ENCODE measurements around the gene AKAP8L. TPM values are rescaled to one million over a fixed set of nuclear protein-coding genes. Genes with fewer than 3 reads are reported as not detected.

AKAP8L gene
- total RNA-seq, 2 experiments from 2014 or later = 83.1 to 88.8 TPM

GRCh38 chr19:15448778-15449619 is 30.2 kb upstream of the AKAP8L start:
- H3K4me3 Mint-ChIP-seq = peak overlapping the region; percentile 46
- H3K27me3 Mint-ChIP-seq = no peaks in the 10 kb centered on the region
- peaks cover 14% of the 10 kb centered on the region for H3K4me1 Mint-ChIP-seq (ENCODE audit: low read depth)
- no peak for ATAC-seq
- no peaks in the 10 kb centered on the region for H3K9me3 Mint-ChIP-seq
- H3K27ac Mint-ChIP-seq = peak overlapping the region; percentile 14
- intact Hi-C loops (cut with micrococcal nuclease) = no loop called here
- ChIA-PET CTCF (no interaction called here), POLR2A (interaction anchor here (1.1 to 3.9 kb wide), 4 partner anchors 8 to 29 kb away, joined by 3 to 19 read pairs (median 4); partner anchors contain the start of gene AKAP8L)
- DNase-seq = no peak
- no peak for TF ChIP-seq CTCF (IDR thresholded peaks at IDR 0.05)
- H3K36me3 Mint-ChIP-seq (ENCODE audit: low read depth) = peaks cover 34% of the 10 kb centered on the region

- peaks cover 14% of the 10 kb centered on the region for H3K4me1 Mint-ChIP-seq (ENCODE audit: low read depth)
- peak overlapping the region; percentile 14 for H3K27ac Mint-ChIP-seq
- ChIA-PET POLR2A (interaction anchor here (0.8 to 1.8 kb wide), 4 partner anchors 8 to 29 kb away, joined by 3 to 8 read pairs (median 5); partner anchors contain the start of gene AKAP8L), CTCF (interaction anchor here (1.3 kb wide), 1 partner anchor 107 kb away, joined by 3 read pairs; no protein-coding TSS in a partner anchor)
- ATAC-seq (no peak), DNase-seq (no peak)
- H3K36me3 Mint-ChIP-seq (ENCODE audit: low read depth) = peaks cover 26% of the 10 kb centered on the region
- H3K27me3 Mint-ChIP-seq = no peaks in the 10 kb centered on the region
- peak overlapping the region; percentile 46 for H3K4me3 Mint-ChIP-seq
- no peaks in the 10 kb centered on the region for H3K9me3 Mint-ChIP-seq
- TF ChIP-seq CTCF (IDR thresholded peaks at IDR 0.05) = no peak
- intact Hi-C loops (cut with micrococcal nuclease) = no loop called here
Observed at GRCh38 chr19:15448044-15448777, 29.4 kb upstream of the AKAP8L start.

GRCh38 chr19:15447057-15447456 is 28.3 kb upstream of the AKAP8L start:
- ChIA-PET CTCF (interaction anchor here (1.3 kb wide), 1 partner anchor 109 kb away, joined by 3 read pairs; no protein-coding TSS in a partner anchor), POLR2A (interaction anchor here (1.1 to 1.8 kb wide), 4 partner anchors 10 to 27 kb away, joined by 4 to 8 read pairs (median 5); no protein-coding TSS in a partner anchor)
- ATAC-seq = no peak
- H3K27ac Mint-ChIP-seq = no peak overlapping the region
- H3K4me3 Mint-ChIP-seq = no peak overlapping the region
- H3K36me3 Mint-ChIP-seq (ENCODE audit: low read depth) = peaks cover 18% of the 10 kb centered on the region
- intact Hi-C loops (cut with micrococcal nuclease) = no loop called here
- DNase-seq = no peak
- H3K4me1 Mint-ChIP-seq (ENCODE audit: low read depth) = peaks cover 14% of the 10 kb centered on the region
- H3K9me3 Mint-ChIP-seq = no peaks in the 10 kb centered on the region
- H3K27me3 Mint-ChIP-seq = no peaks in the 10 kb centered on the region
- no peak for TF ChIP-seq CTCF (IDR thresholded peaks at IDR 0.05)

GRCh38 chr19:15445807-15446376 is 27.1 kb upstream of the AKAP8L start:
- no peaks in the 10 kb centered on the region for H3K9me3 Mint-ChIP-seq
- no peak overlapping the region for H3K4me3 Mint-ChIP-seq
- ATAC-seq (no peak), DNase-seq (no peak)
- CTCF ChIA-PET = interaction anchor here (1.0 kb wide), 1 partner anchor 26 kb away, joined by 3 read pairs; no protein-coding TSS in a partner anchor
- POLR2A ChIA-PET = interaction anchor here (1.8 kb wide), 1 partner anchor 13 kb away, joined by 4 read pairs; no protein-coding TSS in a partner anchor
- no peak for TF ChIP-seq CTCF (IDR thresholded peaks at IDR 0.05)
- no peaks in the 10 kb centered on the region for H3K27me3 Mint-ChIP-seq
- H3K4me1 Mint-ChIP-seq (ENCODE audit: low read depth) = peaks cover 10% of the 10 kb centered on the region
- intact Hi-C loops (cut with micrococcal nuclease) = no loop called here
- no peak overlapping the region for H3K27ac Mint-ChIP-seq
- peaks cover 6% of the 10 kb centered on the region for H3K36me3 Mint-ChIP-seq (ENCODE audit: low read depth)
